Thyroid gland (tissue), 4 donors: Measurements from ENCODE around the gene ZMYND19.

ENCODE experiments used
- POLR2A ChIP-seq, 2 donors: fragments of 450-650 bp; IDR thresholded peaks; one replicate each; pipeline ENCODE4 v1.6.1; 2017; ENCODE audit warnings: antibody characterized with exemption in 2 of 2, mild to moderate bottlenecking in 2 of 2, moderate library complexity in 1 of 2
- TF ChIP-seq, protein P1 (sequence below), 6 experiments: fragments of 200-600 bp in 3 of 6; fragments of 450-650 bp in 3 of 6; sonication (generic) in 3 of 6; IDR thresholded peaks; one replicate each; pipeline ENCODE4 v1.5.1; 2016 to 2019; ENCODE audit warnings: antibody characterized with exemption in 6 of 6, mild to moderate bottlenecking in 2 of 6, inconsistent platforms in 1 of 6, moderate library complexity in 1 of 6

DNA sequence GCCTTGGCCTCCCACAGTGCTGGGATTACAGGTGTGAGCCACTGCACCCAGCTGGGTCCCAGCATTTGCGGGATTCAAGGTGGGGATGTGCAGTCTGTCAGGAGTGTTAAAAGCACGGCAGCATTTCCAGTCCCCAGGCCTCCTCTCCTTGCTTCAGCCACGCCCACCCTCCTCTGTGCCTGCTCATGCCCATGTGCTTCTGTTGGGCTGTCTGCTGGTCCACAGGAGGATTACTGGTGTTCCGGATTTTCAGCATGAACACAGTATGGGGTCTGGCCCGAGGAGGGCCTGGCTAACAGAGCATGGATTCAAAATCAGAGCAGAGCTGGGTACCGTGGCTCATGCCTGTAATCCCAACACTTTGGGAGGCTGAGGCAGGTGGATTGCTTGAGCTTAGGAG lies 20.6 kb upstream of the ZMYND19 start:
- TF ChIP-seq, protein P1, sequence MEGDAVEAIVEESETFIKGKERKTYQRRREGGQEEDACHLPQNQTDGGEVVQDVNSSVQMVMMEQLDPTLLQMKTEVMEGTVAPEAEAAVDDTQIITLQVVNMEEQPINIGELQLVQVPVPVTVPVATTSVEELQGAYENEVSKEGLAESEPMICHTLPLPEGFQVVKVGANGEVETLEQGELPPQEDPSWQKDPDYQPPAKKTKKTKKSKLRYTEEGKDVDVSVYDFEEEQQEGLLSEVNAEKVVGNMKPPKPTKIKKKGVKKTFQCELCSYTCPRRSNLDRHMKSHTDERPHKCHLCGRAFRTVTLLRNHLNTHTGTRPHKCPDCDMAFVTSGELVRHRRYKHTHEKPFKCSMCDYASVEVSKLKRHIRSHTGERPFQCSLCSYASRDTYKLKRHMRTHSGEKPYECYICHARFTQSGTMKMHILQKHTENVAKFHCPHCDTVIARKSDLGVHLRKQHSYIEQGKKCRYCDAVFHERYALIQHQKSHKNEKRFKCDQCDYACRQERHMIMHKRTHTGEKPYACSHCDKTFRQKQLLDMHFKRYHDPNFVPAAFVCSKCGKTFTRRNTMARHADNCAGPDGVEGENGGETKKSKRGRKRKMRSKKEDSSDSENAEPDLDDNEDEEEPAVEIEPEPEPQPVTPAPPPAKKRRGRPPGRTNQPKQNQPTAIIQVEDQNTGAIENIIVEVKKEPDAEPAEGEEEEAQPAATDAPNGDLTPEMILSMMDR (IDR thresholded peaks at IDR 0.05), result no peak
- no peak for TF ChIP-seq POLR2A (IDR thresholded peaks at IDR 0.05)
